ENCODE measurements around the gene RASSF9. TPM values are rescaled to one million over a fixed set of nuclear protein-coding genes. Genes with fewer than 3 reads are reported as not detected.

RASSF9 gene
- total and polyA plus RNA-seq, 10 of the 15 experiments (the other 5 are each of a cell fraction or from before 2014, with no cell fraction given): under 0.01 to 0.10 TPM; not detected in 8

- ATAC-seq (no peak), FAIRE-seq (no peak)
Measured at GRCh38 chr12:85820101-85820500, 16.1 kb downstream of the RASSF9 start.

GRCh38 chr12:85814741-85815140 lies 21.5 kb downstream of the RASSF9 start:
- H4K20me1 ChIP-seq (ENCODE audit: control insufficient read depth, insufficient read depth): no peaks in the 10 kb centered on the region
- BruUV-seq (replicated peaks): no TSS peak
- H3K4me2 ChIP-seq (ENCODE audit: control insufficient read depth, insufficient read depth): no peak overlapping the region
- no peak for DNase-seq (ENCODE audit: low read depth, low spot score)
- in situ Hi-C loops (cut with MboI): no loop called here
- H3K27me3 ChIP-seq (replicated peaks in 1 of 2; ENCODE audit: control insufficient read depth in 2 of 2, insufficient read depth in 2 of 2, low read length in 1 of 2): no peaks in the 10 kb centered on the region
- H3K79me2 ChIP-seq (ENCODE audit: control insufficient read depth, insufficient read depth, low read length): no peaks in the 10 kb centered on the region
- intact Hi-C loops (cut with micrococcal nuclease; ENCODE audit: unreplicated experiment): no loop called here
- ChIA-PET RAD21 (ENCODE audit: unreplicated experiment) (interaction anchor here (1.0 kb wide), 1 partner anchor 52 kb away, joined by 3 read pairs; no protein-coding TSS in a partner anchor), CTCF (interaction anchor here (0.8 kb wide), 1 partner anchor 52 kb away, joined by 3 read pairs; no protein-coding TSS in a partner anchor), SMC1A (ENCODE audit: uncharacterized antibody, unreplicated experiment) (interaction anchor here (1.3 to 1.5 kb wide), 2 partner anchors 9 to 53 kb away, joined by 3 read pairs; no protein-coding TSS in a partner anchor), POLR2A (no interaction called here)
- H3K9ac ChIP-seq (ENCODE audit: control insufficient read depth, insufficient read depth, low read length): no peak overlapping the region
- H2AFZ ChIP-seq (ENCODE audit: control insufficient read depth, low read depth, low read length): no peak overlapping the region
- no peak overlapping the region for H3K4me3 ChIP-seq
- FAIRE-seq: no peak
- no peak overlapping the region for H3K27ac ChIP-seq (ENCODE audit: control insufficient read depth, insufficient read depth)
- TF ChIP-seq SPI1 (IDR thresholded peaks at IDR 0.05; ENCODE audit: borderline replicate concordance, insufficient read depth, low read depth, low read length) (no peak), HDAC2 (IDR thresholded peaks at IDR 0.05) (no peak), NFIC (IDR thresholded peaks at IDR 0.05; ENCODE audit: low read depth, low read length) (no peak), TAF1 (IDR thresholded peaks at IDR 0.05; ENCODE audit: borderline replicate concordance, low read depth, low read length) (no peak), NR2C1 (IDR thresholded peaks at IDR 0.05) (no peak), RCOR1 (conservative IDR thresholded peaks at IDR 0.05; ENCODE audit: low read depth, low read length) (no peak)
- TF ChIP-seq, protein P1, sequence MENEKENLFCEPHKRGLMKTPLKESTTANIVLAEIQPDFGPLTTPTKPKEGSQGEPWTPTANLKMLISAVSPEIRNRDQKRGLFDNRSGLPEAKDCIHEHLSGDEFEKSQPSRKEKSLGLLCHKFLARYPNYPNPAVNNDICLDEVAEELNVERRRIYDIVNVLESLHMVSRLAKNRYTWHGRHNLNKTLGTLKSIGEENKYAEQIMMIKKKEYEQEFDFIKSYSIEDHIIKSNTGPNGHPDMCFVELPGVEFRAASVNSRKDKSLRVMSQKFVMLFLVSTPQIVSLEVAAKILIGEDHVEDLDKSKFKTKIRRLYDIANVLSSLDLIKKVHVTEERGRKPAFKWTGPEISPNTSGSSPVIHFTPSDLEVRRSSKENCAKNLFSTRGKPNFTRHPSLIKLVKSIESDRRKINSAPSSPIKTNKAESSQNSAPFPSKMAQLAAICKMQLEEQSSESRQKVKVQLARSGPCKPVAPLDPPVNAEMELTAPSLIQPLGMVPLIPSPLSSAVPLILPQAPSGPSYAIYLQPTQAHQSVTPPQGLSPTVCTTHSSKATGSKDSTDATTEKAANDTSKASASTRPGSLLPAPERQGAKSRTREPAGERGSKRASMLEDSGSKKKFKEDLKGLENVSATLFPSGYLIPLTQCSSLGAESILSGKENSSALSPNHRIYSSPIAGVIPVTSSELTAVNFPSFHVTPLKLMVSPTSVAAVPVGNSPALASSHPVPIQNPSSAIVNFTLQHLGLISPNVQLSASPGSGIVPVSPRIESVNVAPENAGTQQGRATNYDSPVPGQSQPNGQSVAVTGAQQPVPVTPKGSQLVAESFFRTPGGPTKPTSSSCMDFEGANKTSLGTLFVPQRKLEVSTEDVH (IDR thresholded peaks at IDR 0.05; ENCODE audit: low read depth, partially characterized antibody): no peak
- H3K36me3 ChIP-seq (ENCODE audit: control insufficient read depth in 2 of 2, insufficient read depth in 2 of 2, low read length in 1 of 2): no peaks in the 10 kb centered on the region
- no peaks in the 10 kb centered on the region for H3K9me3 ChIP-seq (replicated peaks; ENCODE audit: control insufficient read depth, insufficient read depth, low read length)
- ATAC-seq: no peak
- H3K4me1 ChIP-seq (ENCODE audit: control insufficient read depth, insufficient read depth, low read length): no peaks in the 10 kb centered on the region

More at GRCh38 chr12:85820101-85820500, 16.1 kb downstream of the RASSF9 start:
- H3K9me3 ChIP-seq (replicated peaks; ENCODE audit: control insufficient read depth, insufficient read depth, low read length): no peaks in the 10 kb centered on the region
- DNase-seq (ENCODE audit: low read depth, low spot score): no peak
- no peaks in the 10 kb centered on the region for H4K20me1 ChIP-seq (ENCODE audit: control insufficient read depth, insufficient read depth)
- no peaks in the 10 kb centered on the region for H3K4me1 ChIP-seq (ENCODE audit: control insufficient read depth, insufficient read depth, low read length)
- BruUV-seq (replicated peaks): no TSS peak
- intact Hi-C loops (cut with micrococcal nuclease; ENCODE audit: unreplicated experiment) (no loop called here), in situ Hi-C loops (cut with MboI) (no loop called here)
- no peak overlapping the region for H3K4me3 ChIP-seq
- ChIA-PET POLR2A (no interaction called here), SMC1A (ENCODE audit: uncharacterized antibody, unreplicated experiment) (no interaction called here), RAD21 (ENCODE audit: unreplicated experiment) (no interaction called here), CTCF (no interaction called here)
- no peak overlapping the region for H3K27ac ChIP-seq (ENCODE audit: control insufficient read depth, insufficient read depth)
- TF ChIP-seq MYB (IDR thresholded peaks at IDR 0.05; ENCODE audit: borderline replicate concordance, low read depth, low read length) (no peak), SREBF2 (IDR thresholded peaks at IDR 0.05; ENCODE audit: low read length) (no peak)
- no peak overlapping the region for H3K4me2 ChIP-seq (ENCODE audit: control insufficient read depth, insufficient read depth)
- H3K9ac ChIP-seq (ENCODE audit: control insufficient read depth, insufficient read depth, low read length): no peak overlapping the region
- no peaks in the 10 kb centered on the region for H3K27me3 ChIP-seq (replicated peaks in 1 of 2; ENCODE audit: control insufficient read depth in 2 of 2, insufficient read depth in 2 of 2, low read length in 1 of 2)
- no peak overlapping the region for H2AFZ ChIP-seq (ENCODE audit: control insufficient read depth, low read depth, low read length)
- H3K36me3 ChIP-seq (ENCODE audit: control insufficient read depth in 2 of 2, insufficient read depth in 2 of 2, low read length in 1 of 2): no peaks in the 10 kb centered on the region
- H3K79me2 ChIP-seq (ENCODE audit: control insufficient read depth, insufficient read depth, low read length): no peaks in the 10 kb centered on the region
